Measurements from ENCODE around the gene LRIT2.

DNA sequence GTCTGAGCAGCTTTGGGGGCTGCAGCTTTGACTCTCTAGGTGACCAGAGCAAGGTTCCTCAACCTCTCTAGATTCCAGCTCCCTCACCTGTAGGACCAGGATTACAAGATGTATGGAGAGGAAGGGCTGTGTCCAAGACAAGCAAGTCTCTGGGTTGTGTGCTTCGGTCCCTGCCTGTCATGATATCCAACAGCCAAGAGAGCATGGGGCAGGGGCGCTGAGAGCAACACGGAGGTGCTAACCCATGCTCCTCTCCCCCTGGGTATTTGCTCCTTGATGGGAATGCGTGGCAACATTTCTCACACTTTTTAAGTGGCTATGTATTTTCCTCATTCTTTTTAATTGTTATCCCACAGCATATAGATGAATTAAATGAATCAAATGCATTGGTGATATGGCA, 20.7 kb downstream of the LRIT2 start:
- TF ChIP-seq, protein P1, sequence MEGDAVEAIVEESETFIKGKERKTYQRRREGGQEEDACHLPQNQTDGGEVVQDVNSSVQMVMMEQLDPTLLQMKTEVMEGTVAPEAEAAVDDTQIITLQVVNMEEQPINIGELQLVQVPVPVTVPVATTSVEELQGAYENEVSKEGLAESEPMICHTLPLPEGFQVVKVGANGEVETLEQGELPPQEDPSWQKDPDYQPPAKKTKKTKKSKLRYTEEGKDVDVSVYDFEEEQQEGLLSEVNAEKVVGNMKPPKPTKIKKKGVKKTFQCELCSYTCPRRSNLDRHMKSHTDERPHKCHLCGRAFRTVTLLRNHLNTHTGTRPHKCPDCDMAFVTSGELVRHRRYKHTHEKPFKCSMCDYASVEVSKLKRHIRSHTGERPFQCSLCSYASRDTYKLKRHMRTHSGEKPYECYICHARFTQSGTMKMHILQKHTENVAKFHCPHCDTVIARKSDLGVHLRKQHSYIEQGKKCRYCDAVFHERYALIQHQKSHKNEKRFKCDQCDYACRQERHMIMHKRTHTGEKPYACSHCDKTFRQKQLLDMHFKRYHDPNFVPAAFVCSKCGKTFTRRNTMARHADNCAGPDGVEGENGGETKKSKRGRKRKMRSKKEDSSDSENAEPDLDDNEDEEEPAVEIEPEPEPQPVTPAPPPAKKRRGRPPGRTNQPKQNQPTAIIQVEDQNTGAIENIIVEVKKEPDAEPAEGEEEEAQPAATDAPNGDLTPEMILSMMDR (conservative IDR thresholded peaks at IDR 0.05; ENCODE audit: low read length), result no peak
- no peak for TF ChIP-seq EZH2phosphoT487 (IDR thresholded peaks at IDR 0.05; ENCODE audit: borderline replicate concordance)

Measured in Loucy (cell line).